H1 (cell line): ENCODE data around the gene GATB. TPM values are rescaled to one million over a fixed set of nuclear protein-coding genes. Genes with fewer than 3 reads are reported as not detected.

ENCODE experiments used
- SAP30 ChIP-seq: fragments of 300-600 bp; sonication (generic); IDR thresholded peaks from 2 replicates; pipeline ENCODE4 v1.7.1; 2012; ENCODE audit warnings: low read length, moderate library complexity, mild to moderate bottlenecking, inconsistent platforms; ENCODE audit not compliant: insufficient read depth, insufficient replicate concordance
- TEAD4 ChIP-seq: IDR thresholded peaks from 2 replicates; pipeline ENCODE4 v1.6.1; 2012; ENCODE audit warnings: low read depth, low read length, inconsistent platforms, mixed read lengths
- polyA plus RNA-seq, 7 experiments: library from polyadenylated mRNA; depleted of rRNA in 3 of 7; stranded (reverse) in 5 of 7; unstranded in 2 of 7; fragments of >200 nt in 5 of 7; fragments of 200-250 nt in 2 of 7; gene quantifications; 1 replicate in 5 of 7; 2 replicates in 1 of 7; 4 replicates in 1 of 7; pipeline versions ENCODE4 v1.2.1 to v1.2.3, GENCODE V29; 2011 to 2013; ENCODE audit warnings: missing spikeins in 2 of 7, mixed read lengths in 2 of 7
- total RNA-seq: library from RNA; stranded (reverse); fragmentation: NEBNext Ultra II Directional; extraction: Animal tissue kit (Norgen Biotek cat#: 25700); gene quantifications from 2 replicates; pipeline ENCODE4 v1.2.1, GENCODE V29; 2021
- TF ChIP-seq, protein P1 (sequence below): IDR thresholded peaks from 2 replicates; pipeline ENCODE4 v1.6.1; 2011; ENCODE audit warnings: low read depth, mild to moderate bottlenecking, low read length; ENCODE audit not compliant: insufficient read depth

GATB gene
- total and polyA plus RNA-seq, 2 of the 8 experiments (the other 6 are each of a cell fraction or from before 2014, with no cell fraction given) = 15.3 to 18.0 TPM

DNA sequence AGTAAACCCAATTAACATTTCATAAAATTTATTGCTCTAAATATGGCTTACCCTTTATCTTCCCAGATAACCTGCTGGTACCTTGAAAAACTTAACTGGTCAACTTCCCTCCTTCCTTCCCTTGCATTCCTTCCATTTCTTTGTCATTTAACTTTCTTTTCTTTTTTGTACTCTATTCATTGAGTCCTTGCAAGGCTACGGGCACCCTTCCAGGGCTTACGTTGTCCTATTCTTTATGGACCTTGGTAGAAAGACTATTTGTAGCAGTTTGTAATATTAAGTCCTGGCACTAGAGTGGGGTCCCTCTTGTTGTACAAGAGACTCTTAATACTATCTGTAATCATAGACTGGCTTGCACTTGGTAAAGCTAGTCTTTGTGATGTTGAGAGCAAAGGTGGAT lies 8.0 kb upstream of the GATB start (continued):
- TF ChIP-seq, protein P1, sequence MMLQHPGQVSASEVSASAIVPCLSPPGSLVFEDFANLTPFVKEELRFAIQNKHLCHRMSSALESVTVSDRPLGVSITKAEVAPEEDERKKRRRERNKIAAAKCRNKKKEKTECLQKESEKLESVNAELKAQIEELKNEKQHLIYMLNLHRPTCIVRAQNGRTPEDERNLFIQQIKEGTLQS = no peak
- TF ChIP-seq TEAD4 = no peak
- no peak for TF ChIP-seq SAP30
